SU-DHL-6 (cell line): ENCODE data around the gene GIGYF2.

Source experiments
- H2AFZ ChIP-seq: fragments of 200-600 bp; sonication (generic); 2 replicates; pipeline ENCODE4 v1.6.1; 2014; ENCODE audit warnings: low read depth, mild to moderate bottlenecking, moderate library complexity, mixed read lengths, antibody characterized with exemption, low read length; ENCODE audit not compliant: severe bottlenecking
- H3F3A ChIP-seq: fragments of 200-600 bp; shearing (Covaris generic); 2 replicates; pipeline ENCODE4 v1.6.0; 2016; ENCODE audit warnings: antibody characterized with exemption, mild to moderate bottlenecking; ENCODE audit not compliant: insufficient read depth
- H3K27ac ChIP-seq: fragments of 200-600 bp; sonication (generic); 2 replicates; pipeline ENCODE4 v1.5.1; 2016; ENCODE audit warnings: low read depth, mild to moderate bottlenecking, low read length, moderate library complexity, mixed read lengths
- H3K27me3 ChIP-seq: fragments of 200-600 bp; sonication (generic), shearing (Covaris generic); 2 replicates; pipeline ENCODE4 v1.6.0; 2014; ENCODE audit warnings: mild to moderate bottlenecking, low read length
- H3K36me3 ChIP-seq: fragments of 200-600 bp; sonication (generic); 2 replicates; pipeline ENCODE4 v1.6.1; 2014; ENCODE audit warnings: mild to moderate bottlenecking, low read length, mixed read lengths
- H3K4me2 ChIP-seq: fragments of 300-600, 200-600 bp; shearing (Covaris generic), sonication (generic); 2 replicates; pipeline ENCODE4 v1.6.0; 2014; ENCODE audit warnings: low read length, low read depth, mild to moderate bottlenecking; ENCODE audit not compliant: poor library complexity, severe bottlenecking
- H3K4me3 ChIP-seq: fragments of 200-600 bp; sonication (generic); 2 replicates; pipeline ENCODE4 v1.5.1; 2014; ENCODE audit warnings: antibody characterized with exemption, low read length, mild to moderate bottlenecking, mixed read lengths; ENCODE audit not compliant: insufficient read depth, poor library complexity, severe bottlenecking
- H3K79me2 ChIP-seq: fragments of 200-600 bp; sonication (generic); 2 replicates; pipeline ENCODE4 v1.6.1; 2014; ENCODE audit warnings: mild to moderate bottlenecking, low read length, moderate library complexity; ENCODE audit not compliant: insufficient read depth
- H3K9ac ChIP-seq: fragments of 200-600 bp; sonication (generic); 2 replicates; pipeline ENCODE4 v1.7.0; 2014; ENCODE audit warnings: mild to moderate bottlenecking, low read length
- H3K9me2 ChIP-seq: fragments of 200-600 bp; sonication (generic); replicated peaks from 2 replicates; pipeline ENCODE4 v1.6.1; 2014; ENCODE audit warnings: low read length; ENCODE audit not compliant: insufficient read depth
- H3K9me3 ChIP-seq: fragments of 200-600 bp; sonication (generic); 2 replicates; pipeline ENCODE4 v1.6.1; 2014; ENCODE audit warnings: low read length, mixed read lengths; ENCODE audit not compliant: insufficient read depth
- H4K20me1 ChIP-seq: fragments of 200-600 bp; sonication (generic); 2 replicates; pipeline ENCODE4 v1.6.1; 2014; ENCODE audit warnings: low read depth, mild to moderate bottlenecking, antibody characterized with exemption, low read length, moderate library complexity, mixed read lengths
- EZH2phosphoT487 ChIP-seq: fragments of 200-600 bp; sonication (generic), shearing (Covaris generic); conservative IDR thresholded peaks from 2 replicates; pipeline ENCODE4 v1.6.1; 2018; ENCODE audit warnings: mild to moderate bottlenecking, antibody characterized with exemption, low read length, moderate library complexity, mixed read lengths
- TF ChIP-seq, protein P1 (sequence below): fragments of 200-600 bp; sonication (generic); IDR thresholded peaks from one replicate; pipeline ENCODE4 v1.5.1; 2017; ENCODE audit warnings: antibody characterized with exemption, mild to moderate bottlenecking, low read length, moderate library complexity; ENCODE audit not compliant: insufficient read depth, poor library complexity, severe bottlenecking

Gene GIGYF2

DNA sequence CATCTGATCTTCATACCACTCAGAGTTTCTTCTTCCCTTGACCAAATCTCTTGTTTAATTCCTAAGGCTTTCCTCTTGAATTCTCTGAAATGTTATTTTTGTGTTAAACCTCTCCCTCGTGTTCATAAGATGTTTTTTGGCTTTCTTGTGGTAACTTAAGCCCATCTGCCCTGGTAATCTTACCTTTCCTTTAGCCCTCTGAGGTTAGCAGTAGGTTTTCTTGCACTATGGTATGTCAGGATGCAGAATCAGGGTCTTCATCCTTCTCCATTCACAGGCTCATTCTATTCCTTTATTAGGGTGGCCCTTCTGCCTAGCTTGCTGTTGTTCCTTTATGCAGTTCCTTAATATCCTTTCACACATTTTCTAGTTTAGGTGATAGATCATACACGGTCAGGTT, 24.1 kb downstream of the GIGYF2 start:
- Histone ChIP-seq H2AFZ (no peak overlapping the region), H3K36me3 (peaks cover 9% of the 10 kb centered on the region; the same call in 1 of the 2 replicates), H3K9ac (no peak overlapping the region), H3K9me3 (no peaks in the 10 kb centered on the region), H3K79me2 (peaks cover 48% of the 10 kb centered on the region), H4K20me1 (no peaks in the 10 kb centered on the region), H3K4me3 (no peak overlapping the region), H3F3A (no peaks in the 10 kb centered on the region), H3K9me2 (no peaks in the 10 kb centered on the region), H3K27me3 (no peaks in the 10 kb centered on the region), H3K27ac (no peak overlapping the region), H3K4me2 (no peak overlapping the region)
- no peak for TF ChIP-seq EZH2phosphoT487
- TF ChIP-seq, protein P1, sequence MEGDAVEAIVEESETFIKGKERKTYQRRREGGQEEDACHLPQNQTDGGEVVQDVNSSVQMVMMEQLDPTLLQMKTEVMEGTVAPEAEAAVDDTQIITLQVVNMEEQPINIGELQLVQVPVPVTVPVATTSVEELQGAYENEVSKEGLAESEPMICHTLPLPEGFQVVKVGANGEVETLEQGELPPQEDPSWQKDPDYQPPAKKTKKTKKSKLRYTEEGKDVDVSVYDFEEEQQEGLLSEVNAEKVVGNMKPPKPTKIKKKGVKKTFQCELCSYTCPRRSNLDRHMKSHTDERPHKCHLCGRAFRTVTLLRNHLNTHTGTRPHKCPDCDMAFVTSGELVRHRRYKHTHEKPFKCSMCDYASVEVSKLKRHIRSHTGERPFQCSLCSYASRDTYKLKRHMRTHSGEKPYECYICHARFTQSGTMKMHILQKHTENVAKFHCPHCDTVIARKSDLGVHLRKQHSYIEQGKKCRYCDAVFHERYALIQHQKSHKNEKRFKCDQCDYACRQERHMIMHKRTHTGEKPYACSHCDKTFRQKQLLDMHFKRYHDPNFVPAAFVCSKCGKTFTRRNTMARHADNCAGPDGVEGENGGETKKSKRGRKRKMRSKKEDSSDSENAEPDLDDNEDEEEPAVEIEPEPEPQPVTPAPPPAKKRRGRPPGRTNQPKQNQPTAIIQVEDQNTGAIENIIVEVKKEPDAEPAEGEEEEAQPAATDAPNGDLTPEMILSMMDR = no peak

DNA sequence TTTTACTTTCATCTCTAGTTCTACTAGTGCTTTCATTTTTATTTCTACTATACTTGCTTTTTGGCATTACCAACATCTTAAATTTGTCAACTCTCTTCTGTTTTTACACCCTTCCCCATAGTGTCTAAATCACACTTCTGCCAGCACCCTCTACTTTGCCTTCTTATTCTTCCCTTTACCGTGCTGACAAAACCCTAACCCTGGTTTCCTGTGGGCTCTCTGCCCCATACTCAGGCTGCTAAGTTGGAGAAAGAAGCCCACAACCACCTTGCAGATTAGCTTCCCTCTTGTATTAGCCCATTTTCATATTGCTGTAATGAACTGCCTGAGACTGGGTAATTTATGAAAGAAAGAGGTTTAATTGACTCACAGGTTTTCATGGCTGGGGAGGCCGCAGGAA, 24.8 kb downstream of the GIGYF2 start:
- Histone ChIP-seq H3K79me2 (peaks cover 42% of the 10 kb centered on the region), H3K4me3 (no peak overlapping the region), H4K20me1 (no peaks in the 10 kb centered on the region), H3K9me2 (no peaks in the 10 kb centered on the region), H3K4me2 (no peak overlapping the region), H3K9ac (no peak overlapping the region), H3K9me3 (no peaks in the 10 kb centered on the region), H3F3A (no peaks in the 10 kb centered on the region), H2AFZ (no peak overlapping the region), H3K27me3 (no peaks in the 10 kb centered on the region), H3K27ac (no peak overlapping the region), H3K36me3 (peaks cover 9% of the 10 kb centered on the region; the same call in 1 of the 2 replicates)
- no peak for TF ChIP-seq EZH2phosphoT487
- TF ChIP-seq, protein P1 = no peak

DNA sequence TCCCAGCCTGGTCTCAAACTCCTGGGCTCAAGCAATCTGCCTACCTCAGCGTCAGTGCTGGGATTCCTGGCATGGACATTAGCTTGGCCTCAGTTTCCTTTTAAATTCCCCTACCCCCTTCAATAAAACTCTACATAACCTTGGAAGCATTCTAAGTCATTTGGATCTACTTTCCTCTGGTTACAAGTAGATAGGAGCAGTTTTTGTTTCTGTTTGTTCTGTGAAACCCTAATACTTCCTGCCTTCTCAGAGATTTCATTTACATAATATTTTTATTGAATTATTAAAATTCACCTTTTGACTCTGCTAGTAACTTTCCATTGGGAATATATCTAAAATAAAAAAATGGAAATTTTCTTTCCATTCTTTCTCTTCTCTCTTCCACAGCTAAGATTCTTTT, 25.9 kb downstream of the GIGYF2 start:
- Histone ChIP-seq H3K9me2 (no peaks in the 10 kb centered on the region), H3K79me2 (peaks cover 31% of the 10 kb centered on the region), H3F3A (no peaks in the 10 kb centered on the region), H3K4me3 (no peak overlapping the region), H3K9me3 (no peaks in the 10 kb centered on the region), H2AFZ (no peak overlapping the region), H3K9ac (no peak overlapping the region), H3K4me2 (no peak overlapping the region), H3K27me3 (no peaks in the 10 kb centered on the region), H3K36me3 (peaks cover 9% of the 10 kb centered on the region; the same call in 1 of the 2 replicates), H3K27ac (no peak overlapping the region), H4K20me1 (no peaks in the 10 kb centered on the region)
- TF ChIP-seq EZH2phosphoT487 = no peak
- TF ChIP-seq, protein P1 = no peak
